SU-DHL-6 (cell line): ENCODE data around the gene NQO2.
A peak's percentile ranks its signal among the peaks of the same experiment; 100 is the strongest.
"Not testable (repeated sequence)": the region's sequence is repeated elsewhere in the genome, so short reads cannot be mapped to it uniquely, and the experiment has no call there.

ENCODE experiments used
- H2AFZ ChIP-seq: fragments of 200-600 bp; sonication (generic); 2 replicates; pipeline ENCODE4 v1.6.1; 2014; ENCODE audit warnings: low read depth, mild to moderate bottlenecking, moderate library complexity, mixed read lengths, antibody characterized with exemption, low read length; ENCODE audit not compliant: severe bottlenecking
- H3F3A ChIP-seq: fragments of 200-600 bp; shearing (Covaris generic); 2 replicates; pipeline ENCODE4 v1.6.0; 2016; ENCODE audit warnings: antibody characterized with exemption, mild to moderate bottlenecking; ENCODE audit not compliant: insufficient read depth
- H3K27ac ChIP-seq: fragments of 200-600 bp; sonication (generic); 2 replicates; pipeline ENCODE4 v1.5.1; 2016; ENCODE audit warnings: low read depth, mild to moderate bottlenecking, low read length, moderate library complexity, mixed read lengths
- H3K27me3 ChIP-seq: fragments of 200-600 bp; sonication (generic), shearing (Covaris generic); 2 replicates; pipeline ENCODE4 v1.6.0; 2014; ENCODE audit warnings: mild to moderate bottlenecking, low read length
- H3K36me3 ChIP-seq: fragments of 200-600 bp; sonication (generic); 2 replicates; pipeline ENCODE4 v1.6.1; 2014; ENCODE audit warnings: mild to moderate bottlenecking, low read length, mixed read lengths
- H3K4me2 ChIP-seq: fragments of 300-600, 200-600 bp; shearing (Covaris generic), sonication (generic); 2 replicates; pipeline ENCODE4 v1.6.0; 2014; ENCODE audit warnings: low read length, low read depth, mild to moderate bottlenecking; ENCODE audit not compliant: poor library complexity, severe bottlenecking
- H3K4me3 ChIP-seq: fragments of 200-600 bp; sonication (generic); 2 replicates; pipeline ENCODE4 v1.5.1; 2014; ENCODE audit warnings: antibody characterized with exemption, low read length, mild to moderate bottlenecking, mixed read lengths; ENCODE audit not compliant: insufficient read depth, poor library complexity, severe bottlenecking
- H3K79me2 ChIP-seq: fragments of 200-600 bp; sonication (generic); 2 replicates; pipeline ENCODE4 v1.6.1; 2014; ENCODE audit warnings: mild to moderate bottlenecking, low read length, moderate library complexity; ENCODE audit not compliant: insufficient read depth
- H3K9ac ChIP-seq: fragments of 200-600 bp; sonication (generic); 2 replicates; pipeline ENCODE4 v1.7.0; 2014; ENCODE audit warnings: mild to moderate bottlenecking, low read length
- H3K9me2 ChIP-seq: fragments of 200-600 bp; sonication (generic); replicated peaks from 2 replicates; pipeline ENCODE4 v1.6.1; 2014; ENCODE audit warnings: low read length; ENCODE audit not compliant: insufficient read depth
- H3K9me3 ChIP-seq: fragments of 200-600 bp; sonication (generic); 2 replicates; pipeline ENCODE4 v1.6.1; 2014; ENCODE audit warnings: low read length, mixed read lengths; ENCODE audit not compliant: insufficient read depth
- H4K20me1 ChIP-seq: fragments of 200-600 bp; sonication (generic); 2 replicates; pipeline ENCODE4 v1.6.1; 2014; ENCODE audit warnings: low read depth, mild to moderate bottlenecking, antibody characterized with exemption, low read length, moderate library complexity, mixed read lengths
- EZH2phosphoT487 ChIP-seq: fragments of 200-600 bp; sonication (generic), shearing (Covaris generic); conservative IDR thresholded peaks from 2 replicates; pipeline ENCODE4 v1.6.1; 2018; ENCODE audit warnings: mild to moderate bottlenecking, antibody characterized with exemption, low read length, moderate library complexity, mixed read lengths
- TF ChIP-seq, protein P1 (sequence below): fragments of 200-600 bp; sonication (generic); IDR thresholded peaks from one replicate; pipeline ENCODE4 v1.5.1; 2017; ENCODE audit warnings: antibody characterized with exemption, mild to moderate bottlenecking, low read length, moderate library complexity; ENCODE audit not compliant: insufficient read depth, poor library complexity, severe bottlenecking

Gene NQO2

DNA sequence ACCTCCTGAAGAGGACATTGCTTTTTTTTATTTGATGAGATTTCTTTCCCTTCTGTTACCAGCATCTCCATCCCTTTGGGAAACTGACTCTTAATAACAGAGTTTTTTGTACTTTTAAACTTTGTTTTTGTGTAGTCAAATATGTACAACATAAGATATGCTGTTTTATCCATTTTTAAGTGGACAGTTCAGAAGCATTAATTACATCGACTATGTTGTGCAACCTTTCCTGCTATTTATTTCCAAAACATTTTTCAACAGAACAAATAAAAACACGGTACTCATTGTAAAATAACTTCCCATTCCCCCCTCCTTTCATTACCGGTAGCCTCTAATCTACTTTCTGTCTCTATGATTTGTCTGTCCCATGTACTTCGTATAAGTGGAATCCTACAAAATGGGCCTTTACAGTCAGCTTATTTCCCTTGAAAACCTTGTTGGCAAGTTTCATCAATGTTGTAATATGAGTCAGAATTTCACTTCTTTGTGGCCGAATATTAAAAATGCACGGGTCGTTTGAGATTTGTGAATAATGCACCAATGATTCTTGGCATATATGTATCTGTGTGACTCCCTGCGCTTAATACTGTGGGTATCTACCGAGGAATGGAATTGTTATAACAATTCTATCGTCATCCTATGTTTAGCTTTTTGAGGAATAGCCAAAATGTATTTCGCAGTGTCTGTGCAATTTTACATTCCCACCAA lies 57.5 kb downstream of the NQO2 start:
- Histone ChIP-seq H3K4me2 (no peak overlapping the region), H3F3A (peaks cover 14% of the 10 kb centered on the region; the same call in 1 of the 2 replicates), H3K4me3 (no peak overlapping the region), H3K27me3 (no peaks in the 10 kb centered on the region), H3K79me2 (no peaks in the 10 kb centered on the region), H3K9ac (no peak overlapping the region), H3K9me3 (no peaks in the 10 kb centered on the region), H2AFZ (no peak overlapping the region), H3K36me3 (no peaks in the 10 kb centered on the region), H4K20me1 (no peaks in the 10 kb centered on the region), H3K27ac (no peak overlapping the region), H3K9me2 (no peaks in the 10 kb centered on the region)
- TF ChIP-seq, protein P1, sequence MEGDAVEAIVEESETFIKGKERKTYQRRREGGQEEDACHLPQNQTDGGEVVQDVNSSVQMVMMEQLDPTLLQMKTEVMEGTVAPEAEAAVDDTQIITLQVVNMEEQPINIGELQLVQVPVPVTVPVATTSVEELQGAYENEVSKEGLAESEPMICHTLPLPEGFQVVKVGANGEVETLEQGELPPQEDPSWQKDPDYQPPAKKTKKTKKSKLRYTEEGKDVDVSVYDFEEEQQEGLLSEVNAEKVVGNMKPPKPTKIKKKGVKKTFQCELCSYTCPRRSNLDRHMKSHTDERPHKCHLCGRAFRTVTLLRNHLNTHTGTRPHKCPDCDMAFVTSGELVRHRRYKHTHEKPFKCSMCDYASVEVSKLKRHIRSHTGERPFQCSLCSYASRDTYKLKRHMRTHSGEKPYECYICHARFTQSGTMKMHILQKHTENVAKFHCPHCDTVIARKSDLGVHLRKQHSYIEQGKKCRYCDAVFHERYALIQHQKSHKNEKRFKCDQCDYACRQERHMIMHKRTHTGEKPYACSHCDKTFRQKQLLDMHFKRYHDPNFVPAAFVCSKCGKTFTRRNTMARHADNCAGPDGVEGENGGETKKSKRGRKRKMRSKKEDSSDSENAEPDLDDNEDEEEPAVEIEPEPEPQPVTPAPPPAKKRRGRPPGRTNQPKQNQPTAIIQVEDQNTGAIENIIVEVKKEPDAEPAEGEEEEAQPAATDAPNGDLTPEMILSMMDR: no peak
- TF ChIP-seq EZH2phosphoT487: no peak

DNA sequence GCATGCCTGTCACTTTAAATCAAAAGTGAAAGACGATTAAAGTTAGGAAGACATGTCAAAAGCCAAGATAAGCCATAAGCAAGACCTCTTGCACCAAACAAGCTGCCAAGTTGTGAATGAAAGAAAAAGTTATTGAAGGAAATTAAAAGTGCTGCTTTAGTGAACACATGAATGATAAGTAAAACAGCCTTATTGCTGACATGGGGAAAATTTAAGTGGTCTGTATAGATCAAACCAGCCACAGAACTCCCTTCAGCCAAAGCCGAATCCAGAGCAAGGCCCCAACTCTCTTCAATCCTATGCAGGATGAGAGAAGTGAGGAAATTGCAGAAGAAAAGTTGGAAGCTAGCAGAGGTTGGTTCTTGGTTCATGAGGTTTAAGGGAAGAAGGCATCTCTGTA lies 59.3 kb downstream of the NQO2 start:
- Histone ChIP-seq H3K4me2 (no peak overlapping the region), H3K4me3 (no peak overlapping the region), H2AFZ (no peak overlapping the region), H4K20me1 (no peaks in the 10 kb centered on the region), H3K27me3 (no peaks in the 10 kb centered on the region), H3K36me3 (no peaks in the 10 kb centered on the region), H3K9ac (no peak overlapping the region), H3K79me2 (no peaks in the 10 kb centered on the region), H3K9me3 (no peaks in the 10 kb centered on the region), H3K27ac (no peak overlapping the region), H3K9me2 (no peaks in the 10 kb centered on the region), H3F3A (peaks cover 15% of the 10 kb centered on the region; the same call in 1 of the 2 replicates)
- TF ChIP-seq EZH2phosphoT487: no peak
- TF ChIP-seq, protein P1: no peak

DNA sequence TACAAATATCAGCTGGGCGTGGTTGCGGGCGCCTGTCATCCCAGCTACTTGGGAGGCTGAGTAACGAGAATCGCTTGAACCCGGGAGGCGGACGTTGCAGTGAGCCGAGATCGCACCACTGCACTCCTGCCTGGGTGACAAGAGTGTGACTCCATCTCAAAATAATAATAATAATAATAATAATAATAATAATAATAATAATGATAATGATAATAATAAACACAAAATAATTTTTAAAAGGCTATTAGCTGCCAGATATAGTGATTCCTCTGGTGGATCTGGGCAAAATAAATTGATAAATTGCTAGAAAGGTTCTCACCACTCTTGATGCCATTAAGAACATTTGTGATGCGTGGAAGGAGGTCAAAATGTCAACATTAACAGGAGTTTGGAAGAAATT lies 60.4 kb downstream of the NQO2 start:
- not testable (repeated sequence) for H3F3A ChIP-seq, H3K4me3 ChIP-seq, H3K4me2 ChIP-seq, H3K9ac ChIP-seq, H3K27me3 ChIP-seq, H3K27ac ChIP-seq, H2AFZ ChIP-seq, H4K20me1 ChIP-seq, H3K79me2 ChIP-seq, H3K36me3 ChIP-seq, H3K9me2 ChIP-seq, H3K9me3 ChIP-seq

DNA sequence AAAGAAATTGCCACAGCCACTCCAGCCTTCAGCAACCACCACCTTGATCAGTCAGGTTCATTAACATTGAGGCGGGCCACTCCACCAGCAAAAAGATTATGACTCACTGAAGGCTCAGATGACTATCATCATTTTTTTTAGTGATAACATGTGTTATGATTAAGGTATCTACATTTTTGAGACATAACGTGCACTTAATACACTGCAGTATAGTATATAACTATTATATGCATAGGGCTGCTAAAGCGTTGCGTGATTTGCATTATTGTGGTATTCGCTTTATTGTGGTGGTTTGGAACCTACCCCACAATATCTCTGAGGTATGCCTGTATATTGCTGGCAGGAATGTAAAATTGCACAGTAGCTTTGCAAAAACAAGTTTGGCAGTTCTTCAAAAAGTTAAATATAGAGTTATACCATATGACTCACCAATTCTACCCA lies 61.8 kb downstream of the NQO2 start:
- no peak overlapping the region for H3K4me3 ChIP-seq
- no peaks in the 10 kb centered on the region for H3K36me3 ChIP-seq

DNA sequence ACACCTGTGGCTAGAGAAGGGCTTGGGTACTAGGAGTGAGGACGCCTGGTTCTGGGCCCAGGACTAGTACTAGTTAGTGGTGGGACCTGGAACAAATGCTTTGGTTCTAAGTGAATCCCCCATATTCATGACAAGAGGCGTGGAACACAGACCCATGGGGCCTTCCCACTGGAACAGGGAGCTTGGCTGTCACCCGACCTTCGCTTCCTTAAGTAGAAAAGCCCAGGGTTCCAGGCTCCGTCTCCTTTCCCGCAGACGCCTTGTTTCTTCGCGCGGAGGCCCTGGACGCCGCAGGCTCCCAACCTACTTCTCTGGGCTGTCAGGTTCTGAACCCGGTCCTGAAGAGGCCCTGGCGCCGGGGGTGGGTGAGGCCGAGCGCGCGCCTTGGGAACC lies 63.6 kb downstream of the NQO2 start:
- not testable (repeated sequence) for H3K9me3 ChIP-seq, H3K27ac ChIP-seq, H3K36me3 ChIP-seq, H3K9me2 ChIP-seq, H3K79me2 ChIP-seq, H3K27me3 ChIP-seq, H4K20me1 ChIP-seq
- H2AFZ ChIP-seq: peak overlapping the region; percentile 93
- peak overlapping the region; percentile 75 for H3K4me3 ChIP-seq
- H3K4me2 ChIP-seq: peak overlapping the region; percentile 46
- peak overlapping the region; percentile 65 for H3K9ac ChIP-seq
- peaks cover 32% of the 10 kb centered on the region for H3F3A ChIP-seq

More for the DNA sequence above, 61.8 kb downstream of the NQO2 start:
- Histone ChIP-seq H3K9ac (no peak overlapping the region), H3K9me3 (no peaks in the 10 kb centered on the region), H3K27ac (no peak overlapping the region), H2AFZ (no peak overlapping the region), H4K20me1 (no peaks in the 10 kb centered on the region), H3K79me2 (no peaks in the 10 kb centered on the region), H3K4me2 (peak overlapping the region; percentile 19), H3K27me3 (no peaks in the 10 kb centered on the region), H3F3A (peaks cover 17% of the 10 kb centered on the region; the same call in 1 of the 2 replicates), H3K9me2 (no peaks in the 10 kb centered on the region)
- TF ChIP-seq, protein P1: no peak
- TF ChIP-seq EZH2phosphoT487: no peak
